ENCODE data around the gene DNER.
"Not testable (repeated sequence)": the region's sequence is repeated elsewhere in the genome, so short reads cannot be mapped to it uniquely, and the experiment has no call there.

Gene DNER

GRCh38 chr2:229553091-229553490, 161.3 kb downstream of the DNER start:
- DNase-seq: no peak

- DNase-seq: no peak
These were observed 171.0 kb downstream of the DNER start for GRCh38 chr2:229543176-229543873.

- DNase-seq: no peak
These were observed 174.7 kb downstream of the DNER start for GRCh38 chr2:229539628-229540027.

GRCh38 chr2:229531594-229531993, 182.8 kb downstream of the DNER start:
- no peak for DNase-seq

- DNase-seq: no peak
These were observed 183.9 kb downstream of the DNER start for GRCh38 chr2:229530434-229530833.

GRCh38 chr2:229528846-229529245, 185.5 kb downstream of the DNER start:
- no peak for DNase-seq

GRCh38 chr2:229526951-229527350, 187.4 kb downstream of the DNER start:
- DNase-seq: no peak

GRCh38 chr2:229524799-229525198, 189.6 kb downstream of the DNER start:
- no peak for DNase-seq

GRCh38 chr2:229523663-229524062, 190.7 kb downstream of the DNER start:
- no peak for DNase-seq

GRCh38 chr2:229521576-229521975, 192.8 kb downstream of the DNER start:
- no peak for DNase-seq

GRCh38 chr2:229520691-229521096, 193.7 kb downstream of the DNER start:
- DNase-seq: no peak

GRCh38 chr2:229519655-229520430, 194.5 kb downstream of the DNER start:
- DNase-seq: no peak

- no peak for DNase-seq
These were observed 200.0 kb downstream of the DNER start for GRCh38 chr2:229514273-229514895.

- DNase-seq: no peak
These were observed 202.8 kb downstream of the DNER start for GRCh38 chr2:229511524-229511923.

GRCh38 chr2:229506699-229507098, 207.7 kb downstream of the DNER start:
- DNase-seq: not testable (repeated sequence)

- no peak for DNase-seq
These were observed 213.1 kb downstream of the DNER start for GRCh38 chr2:229501051-229501794.

- DNase-seq: no peak
These were observed 222.3 kb downstream of the DNER start for GRCh38 chr2:229492034-229492433.

GRCh38 chr2:229490167-229490566, 224.2 kb downstream of the DNER start:
- no peak for DNase-seq

GRCh38 chr2:229489016-229489415, 225.3 kb downstream of the DNER start:
- no peak for DNase-seq

- no peak for DNase-seq
These were observed 226.1 kb downstream of the DNER start for GRCh38 chr2:229488232-229488631.

GRCh38 chr2:229486673-229487072, 227.7 kb downstream of the DNER start:
- no peak for DNase-seq

- DNase-seq: no peak
These were observed 228.5 kb downstream of the DNER start for GRCh38 chr2:229485857-229486256.

- DNase-seq: no peak
These were observed 237.0 kb downstream of the DNER start for GRCh38 chr2:229477269-229477755.
